Effector memory CD4-positive, alpha-beta T cell (primary cell): ENCODE measurements around the gene FOXO6.
"Not testable (repeated sequence)": the region's sequence is repeated elsewhere in the genome, so short reads cannot be mapped to it uniquely, and the experiment has no call there.

ENCODE experiments used
- DNase-seq, 3 donors: peaks; one replicate each; pipeline ENCODE4 v3.0.0-alpha.2; 2020
- H3K27ac ChIP-seq: 2 replicates; pipeline ENCODE4 v1.7.0; 2013; ENCODE audit warnings: mild to moderate bottlenecking, low read length, moderate library complexity; ENCODE audit not compliant: insufficient read depth, poor library complexity, severe bottlenecking
- H3K27me3 ChIP-seq: replicated peaks from 2 replicates; pipeline ENCODE4 v1.7.0; 2013; ENCODE audit warnings: mild to moderate bottlenecking, low read length; ENCODE audit not compliant: insufficient read depth, control insufficient read depth, poor library complexity, severe bottlenecking
- H3K36me3 ChIP-seq: 2 replicates; pipeline ENCODE4 v1.7.0; 2013; ENCODE audit warnings: mild to moderate bottlenecking, low read length, moderate library complexity; ENCODE audit not compliant: control insufficient read depth, insufficient read depth
- H3K4me1 ChIP-seq: 2 replicates; pipeline ENCODE4 v1.7.0; 2013; ENCODE audit warnings: low read length, mild to moderate bottlenecking; ENCODE audit not compliant: control insufficient read depth, insufficient read depth, poor library complexity, severe bottlenecking
- H3K4me3 ChIP-seq: 2 replicates; pipeline ENCODE4 v1.7.0; 2013; ENCODE audit warnings: low read length, low read depth, mild to moderate bottlenecking; ENCODE audit not compliant: insufficient read depth, poor library complexity, severe bottlenecking
- H3K9me3 ChIP-seq: 2 replicates; pipeline ENCODE4 v1.7.0; 2013; ENCODE audit warnings: mild to moderate bottlenecking, low read length, moderate library complexity; ENCODE audit not compliant: control insufficient read depth

Gene FOXO6

DNA sequence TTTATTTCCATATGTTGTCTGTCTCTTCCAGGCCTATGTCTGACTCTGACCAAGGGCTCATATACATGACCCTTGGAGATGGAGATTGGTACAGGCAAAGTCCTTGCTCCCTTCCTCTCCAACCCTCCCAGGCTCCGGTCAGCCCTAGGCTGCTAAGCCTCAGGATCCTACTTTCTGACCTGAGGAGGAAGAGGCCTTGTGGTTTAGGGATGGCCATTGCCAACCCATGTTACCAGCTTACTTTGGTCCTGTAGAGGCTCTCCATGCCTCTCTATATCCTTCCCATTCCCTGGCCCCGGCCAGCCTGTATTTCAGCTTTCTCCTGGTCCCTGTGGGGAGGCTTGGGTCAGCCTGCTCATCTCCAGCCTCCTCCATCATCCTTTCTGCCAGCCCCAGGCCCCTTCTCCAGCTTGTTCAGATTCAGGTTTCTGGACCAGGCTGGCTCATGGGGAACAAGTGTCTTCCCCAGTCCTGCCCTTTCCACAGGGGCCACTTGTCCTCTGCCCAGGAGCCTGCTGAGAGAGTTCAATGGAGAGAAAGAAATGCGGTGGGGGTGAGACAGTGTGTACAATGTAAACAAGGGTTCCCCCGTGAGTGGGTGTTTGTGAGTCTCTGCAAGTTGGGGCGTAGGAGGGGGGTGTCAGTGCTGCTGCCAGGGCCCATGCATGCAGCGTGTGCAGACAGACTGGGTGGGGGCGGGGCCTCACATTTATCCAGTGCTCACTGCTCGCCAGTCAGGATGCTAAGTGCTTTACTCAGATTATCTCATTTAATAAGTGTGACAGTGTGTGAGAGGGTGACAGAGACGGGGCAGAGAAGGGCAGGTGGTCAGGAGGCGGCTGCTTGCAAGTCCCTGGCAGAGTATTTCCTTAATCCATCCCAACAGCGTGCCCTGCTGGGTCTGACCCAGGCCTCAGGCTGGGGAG is 31.3 kb upstream of the FOXO6 start:
- no peaks in the 10 kb centered on the region for H3K9me3 ChIP-seq
- H3K4me1 ChIP-seq: no peaks in the 10 kb centered on the region
- DNase-seq: no peak
- no peaks in the 10 kb centered on the region for H3K27me3 ChIP-seq
- no peaks in the 10 kb centered on the region for H3K36me3 ChIP-seq
- H3K4me3 ChIP-seq: no peak overlapping the region
- no peak overlapping the region for H3K27ac ChIP-seq

DNA sequence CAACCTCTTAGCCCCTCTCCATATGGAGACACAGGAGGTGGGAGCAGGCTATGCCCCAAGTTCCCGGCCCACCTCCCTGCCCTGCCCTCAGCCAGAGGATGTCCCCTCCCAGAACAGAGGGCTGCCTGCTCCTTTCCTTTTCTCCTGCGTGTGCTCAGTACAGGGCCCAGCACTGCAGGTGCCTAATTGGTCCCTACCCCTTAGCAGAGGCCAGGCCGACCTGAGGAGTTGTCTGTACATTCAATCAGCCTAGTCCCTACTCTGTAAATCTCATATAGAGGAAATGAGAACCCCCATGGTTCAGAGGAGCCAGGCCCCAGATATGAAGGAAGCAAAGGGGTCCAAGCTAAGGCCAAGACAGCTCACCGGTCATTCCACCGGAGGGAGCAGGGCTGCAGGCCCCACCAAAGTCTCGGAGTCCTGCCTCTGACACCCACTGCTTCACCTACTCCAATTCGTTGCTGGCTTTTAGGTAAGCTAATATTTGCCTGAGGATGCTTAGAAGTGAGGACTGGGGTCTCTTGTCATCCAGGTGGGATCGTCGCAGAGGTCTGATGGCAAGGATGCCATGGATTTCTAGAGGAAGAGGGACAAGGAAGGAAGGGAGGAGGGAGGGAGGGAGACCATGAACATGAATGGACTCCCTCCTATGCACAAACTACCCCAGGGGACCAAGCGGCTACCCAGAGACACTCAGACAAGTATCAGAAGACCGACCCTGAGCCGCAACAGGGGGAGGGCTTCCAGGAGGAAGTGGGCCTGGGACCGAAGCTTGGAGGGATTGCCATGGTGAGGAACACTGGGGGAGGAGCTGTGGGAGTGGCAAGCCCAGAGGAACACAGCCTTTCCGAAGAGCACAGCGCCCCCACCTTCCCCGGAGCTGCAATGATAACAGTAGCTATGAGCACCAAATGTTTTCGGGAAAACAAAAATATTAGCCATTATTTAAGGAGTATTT is 30.4 kb upstream of the FOXO6 start:
- Histone ChIP-seq H3K4me1 (no peaks in the 10 kb centered on the region), H3K36me3 (no peaks in the 10 kb centered on the region), H3K27ac (no peak overlapping the region), H3K9me3 (no peaks in the 10 kb centered on the region), H3K4me3 (no peak overlapping the region), H3K27me3 (no peaks in the 10 kb centered on the region)
- no peak for DNase-seq

DNA sequence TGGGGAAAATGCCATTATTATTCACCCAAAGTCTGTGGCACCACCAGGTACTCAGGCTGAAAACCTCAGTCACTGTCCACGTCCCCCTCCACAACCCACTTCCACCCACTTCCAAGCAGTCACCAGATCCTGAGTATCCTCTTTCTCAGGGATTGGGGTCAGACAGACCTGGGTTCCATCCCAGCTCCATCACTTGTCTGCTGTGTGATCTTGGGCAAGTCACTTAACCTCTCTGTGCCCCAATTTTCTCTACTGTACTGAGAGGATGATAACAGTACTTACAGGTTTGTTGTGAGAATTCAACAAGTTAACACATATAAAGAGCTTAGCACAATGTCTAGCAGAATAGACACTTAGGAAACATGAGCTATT is 29.7 kb upstream of the FOXO6 start:
- Histone ChIP-seq H3K4me1 (no peaks in the 10 kb centered on the region), H3K27me3 (no peaks in the 10 kb centered on the region), H3K9me3 (no peaks in the 10 kb centered on the region), H3K36me3 (no peaks in the 10 kb centered on the region), H3K4me3 (no peak overlapping the region), H3K27ac (no peak overlapping the region)
- DNase-seq: no peak

DNA sequence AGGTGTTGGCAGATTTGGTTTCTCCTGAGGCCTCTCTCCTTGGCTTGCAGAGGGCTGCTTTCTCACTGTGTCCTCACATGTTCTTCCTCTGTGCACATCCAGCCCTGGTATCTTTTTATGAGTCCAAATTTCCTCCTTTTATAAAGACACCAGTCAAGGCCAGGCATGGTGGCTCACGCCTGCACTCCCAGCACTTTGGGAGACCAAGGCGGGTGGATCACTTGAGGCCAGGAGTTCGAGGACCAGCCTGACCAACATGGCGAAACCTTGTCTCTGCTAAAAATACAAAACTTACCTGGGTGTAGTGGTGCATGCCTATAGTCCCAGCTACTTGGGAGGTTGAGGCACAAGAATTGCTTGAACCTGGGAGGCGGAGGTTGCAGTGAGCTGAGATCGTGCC is 29.1 kb upstream of the FOXO6 start:
- H3K4me1 ChIP-seq, H3K4me3 ChIP-seq, DNase-seq, H3K9me3 ChIP-seq, H3K27me3 ChIP-seq, H3K36me3 ChIP-seq, H3K27ac ChIP-seq: not testable (repeated sequence)

DNA sequence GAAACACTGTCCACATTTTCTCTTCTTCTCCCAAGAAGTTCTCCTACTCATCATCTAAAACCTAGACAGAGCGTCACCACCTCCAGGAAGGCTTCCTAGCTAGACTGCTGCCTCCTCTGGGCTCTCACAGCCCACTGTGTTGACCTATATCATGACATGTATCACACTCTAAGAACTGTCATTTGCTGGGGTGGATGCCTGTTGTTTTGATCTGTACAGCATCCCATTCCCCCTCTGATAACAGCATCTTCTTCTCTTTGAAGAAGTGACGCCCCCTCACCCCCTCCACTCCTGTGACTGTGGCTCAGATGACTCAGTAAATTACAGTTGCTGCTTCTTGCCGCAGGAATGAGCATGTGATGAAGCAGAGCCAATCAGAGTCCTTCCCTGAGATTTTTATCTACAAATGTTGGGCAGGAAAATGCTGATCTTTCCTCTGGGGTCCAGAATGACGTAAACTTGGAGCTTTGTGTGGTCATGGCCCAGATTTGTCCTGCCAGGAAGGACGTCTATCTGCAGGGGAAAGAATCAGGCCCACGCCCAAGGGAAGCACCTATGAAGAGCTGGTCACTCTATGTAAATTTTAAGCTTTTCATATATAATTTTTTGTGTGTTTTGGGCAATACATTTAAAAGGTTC is 28.0 kb upstream of the FOXO6 start:
- H3K27ac ChIP-seq: no peak overlapping the region
- H3K27me3 ChIP-seq: no peaks in the 10 kb centered on the region
- H3K4me1 ChIP-seq: no peaks in the 10 kb centered on the region
- H3K9me3 ChIP-seq: no peaks in the 10 kb centered on the region
- H3K36me3 ChIP-seq: no peaks in the 10 kb centered on the region
- H3K4me3 ChIP-seq: no peak overlapping the region
- DNase-seq: no peak

DNA sequence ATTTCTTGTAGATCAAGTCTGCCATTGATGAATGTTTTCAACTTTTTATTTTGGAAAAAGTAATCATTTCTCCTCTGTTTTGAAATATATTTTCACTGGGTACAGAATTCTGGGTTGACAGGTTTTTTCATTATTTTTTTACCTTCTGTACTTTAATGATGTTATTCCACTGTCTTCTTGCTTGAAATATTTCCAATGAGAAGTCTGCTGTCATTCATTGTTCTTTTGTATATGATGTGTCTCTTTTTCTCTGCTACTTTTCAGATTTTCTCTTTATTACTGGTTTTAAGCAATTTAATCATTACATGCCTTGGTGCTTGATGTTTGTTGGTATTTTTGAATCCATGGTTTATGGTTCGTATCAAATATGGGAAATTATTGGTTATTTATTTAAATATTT is 22.4 kb upstream of the FOXO6 start:
- no peaks in the 10 kb centered on the region for H3K4me1 ChIP-seq
- no peak for DNase-seq
- no peaks in the 10 kb centered on the region for H3K36me3 ChIP-seq
- no peak overlapping the region for H3K4me3 ChIP-seq
- H3K9me3 ChIP-seq: no peaks in the 10 kb centered on the region
- H3K27me3 ChIP-seq: no peaks in the 10 kb centered on the region
- no peak overlapping the region for H3K27ac ChIP-seq

DNA sequence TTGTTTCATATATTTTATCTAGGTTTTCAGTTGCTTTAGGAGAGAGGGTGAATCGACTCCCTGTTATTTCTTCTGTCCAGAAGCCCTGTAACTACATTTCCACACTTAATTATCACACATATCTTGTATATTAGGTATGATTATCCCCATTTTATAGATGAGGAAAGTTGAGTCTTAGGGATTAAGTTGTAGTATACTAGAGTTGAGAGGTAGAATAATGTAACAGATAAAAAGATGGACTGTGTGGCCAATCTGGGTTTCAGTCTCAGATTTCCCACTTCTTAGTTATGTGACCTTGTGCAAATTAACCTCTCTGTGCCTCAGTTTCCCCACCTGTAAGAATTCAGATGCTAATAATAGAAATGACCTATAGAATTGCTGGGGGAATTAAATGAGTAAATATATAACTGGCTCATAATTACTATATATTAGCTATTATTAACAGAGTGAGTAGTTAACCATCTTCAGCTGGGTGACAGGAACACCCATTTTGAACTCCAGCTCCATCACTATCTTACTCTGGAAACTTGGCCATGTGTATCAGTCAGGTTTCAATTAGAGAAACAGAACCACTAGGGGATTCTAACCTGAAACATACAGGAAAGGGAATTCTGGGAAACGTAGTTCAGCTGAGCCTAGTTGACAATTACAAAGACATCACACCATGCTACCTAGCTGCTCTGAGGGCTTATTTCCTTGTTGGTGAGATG is 20.4 kb upstream of the FOXO6 start:
- no peak for DNase-seq
- H3K9me3 ChIP-seq: no peaks in the 10 kb centered on the region
- H3K27ac ChIP-seq: no peak overlapping the region
- no peak overlapping the region for H3K4me3 ChIP-seq
- no peaks in the 10 kb centered on the region for H3K27me3 ChIP-seq
- H3K36me3 ChIP-seq: no peaks in the 10 kb centered on the region
- H3K4me1 ChIP-seq: no peaks in the 10 kb centered on the region

DNA sequence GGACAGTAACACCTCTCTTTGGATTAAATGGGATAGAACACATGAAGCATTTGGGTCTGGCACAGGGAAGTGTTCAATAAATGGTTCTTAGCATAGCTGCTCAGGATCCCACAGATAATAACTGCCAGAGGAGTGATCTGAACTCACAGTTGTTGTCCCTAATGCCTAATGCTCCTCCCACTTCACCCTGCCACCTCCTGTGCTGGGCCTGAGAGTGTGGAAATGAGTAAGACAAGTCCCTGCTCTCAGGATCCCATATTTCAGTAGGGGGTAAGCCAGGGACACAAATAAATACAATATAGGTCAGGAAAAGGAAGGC is 19.9 kb upstream of the FOXO6 start:
- no peak for DNase-seq
- Histone ChIP-seq H3K4me1 (no peaks in the 10 kb centered on the region), H3K27me3 (no peaks in the 10 kb centered on the region), H3K4me3 (no peak overlapping the region), H3K27ac (no peak overlapping the region), H3K36me3 (no peaks in the 10 kb centered on the region), H3K9me3 (no peaks in the 10 kb centered on the region)

DNA sequence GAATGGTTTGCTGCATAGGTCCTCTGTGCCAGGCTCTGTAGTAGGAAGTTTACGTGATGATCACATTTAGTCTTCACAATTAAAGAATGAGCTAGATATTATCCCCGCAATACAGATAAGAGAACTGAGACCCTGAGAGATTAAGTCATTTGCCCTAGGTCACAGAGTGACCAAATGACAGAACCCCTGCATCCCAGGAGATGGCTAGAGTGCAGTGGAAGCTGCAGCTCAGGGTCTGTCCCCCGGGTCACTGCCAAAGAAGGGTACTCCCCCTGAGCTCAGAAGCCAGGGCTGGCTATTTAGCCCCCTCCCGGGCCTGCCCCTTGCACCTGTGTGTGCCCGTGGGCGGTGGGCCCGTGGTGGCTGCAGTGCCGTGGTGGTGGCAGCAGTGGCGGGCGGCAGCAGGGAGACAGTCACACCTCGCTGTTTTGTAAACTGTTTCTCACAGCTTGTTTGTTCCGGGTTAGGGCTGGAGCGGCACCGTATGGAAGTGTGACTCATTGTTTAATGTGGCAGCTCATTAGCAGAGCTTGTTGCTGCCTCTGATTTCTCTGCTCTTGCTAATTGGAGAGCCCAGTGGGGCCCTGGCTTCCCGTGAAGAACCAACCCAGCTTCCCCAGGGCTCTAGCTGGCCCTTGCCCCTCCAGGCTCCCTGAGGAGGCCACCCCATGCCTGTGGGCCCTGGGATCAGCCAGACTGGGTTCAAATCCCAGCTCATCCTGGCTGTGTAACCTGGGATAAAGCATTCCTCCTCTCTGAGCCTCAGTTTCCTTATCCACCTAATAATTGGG is 19.3 kb upstream of the FOXO6 start:
- Histone ChIP-seq H3K9me3 (no peaks in the 10 kb centered on the region), H3K27me3 (no peaks in the 10 kb centered on the region), H3K27ac (no peak overlapping the region), H3K4me3 (no peak overlapping the region), H3K36me3 (no peaks in the 10 kb centered on the region), H3K4me1 (no peaks in the 10 kb centered on the region)
- no peak for DNase-seq
